GM12892 (cell line): ENCODE results near the gene PKIB.

Experiments
- POLR2A ChIP-seq: IDR thresholded peaks from 2 replicates; pipeline ENCODE4 v1.6.1; 2011; ENCODE audit warnings: low read depth, low read length, control low read depth
- TAF1 ChIP-seq: IDR thresholded peaks from 2 replicates; pipeline ENCODE4 v1.6.1; 2011; ENCODE audit warnings: low read depth, mild to moderate bottlenecking, control low read depth, low read length, borderline replicate concordance

DNA sequence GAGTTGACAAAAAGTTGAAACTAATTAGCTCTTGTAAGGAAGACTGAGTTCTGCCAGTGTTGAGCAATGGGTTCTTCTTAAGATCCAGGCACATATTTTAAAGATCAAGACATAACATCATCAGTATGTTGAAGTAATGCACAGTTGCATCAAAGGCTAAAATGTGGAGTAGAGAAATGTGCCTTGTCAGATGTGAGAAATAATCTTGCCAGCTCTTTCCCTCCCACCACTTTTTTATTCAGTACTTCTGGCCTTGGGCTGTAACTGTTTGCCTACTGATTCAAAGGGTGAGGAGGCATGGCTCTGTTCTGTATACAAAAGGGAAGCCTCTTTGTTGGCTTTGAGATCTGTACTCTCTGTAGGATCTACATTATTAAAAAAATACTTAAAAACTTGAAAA lies 13.1 kb downstream of the PKIB start:
- TF ChIP-seq POLR2A (no peak), TAF1 (no peak)
